Measurements from ENCODE around the gene CYSLTR2.

- TF ChIP-seq CTCF (IDR thresholded peaks at IDR 0.05), result no peak
- TF ChIP-seq POLR2A (IDR thresholded peaks at IDR 0.05), result no peak
Measured at GRCh38 chr13:48710160-48710559, 56.4 kb downstream of the CYSLTR2 start.
